OCI-LY7 (cell line): ENCODE results near the gene ULK1. TPM values are rescaled to one million over a fixed set of nuclear protein-coding genes. Genes with fewer than 3 reads are reported as not detected.
"Not testable (repeated sequence)": the region's sequence is repeated elsewhere in the genome, so short reads cannot be mapped to it uniquely, and the experiment has no call there.

Experiments used
- BruUV-seq: library from RNA; stranded (reverse); fragments of 400-500 nt; replicated peaks from 2 replicates; lab custom pipeline; 2021; lab: Mats Ljungman, UMichigan
- CTCF ChIA-PET: fragments of 300-600 bp; sonication (Branson Sonifier 250); formaldehyde crosslinking; loops from one replicate; lab custom pipeline; 2022; ENCODE audit warnings: antibody characterized with exemption; ENCODE audit not compliant: unreplicated experiment; lab: Charles Lee
- POLR2A ChIA-PET: fragments of 300-600 bp; sonication (Branson Sonifier 250); formaldehyde crosslinking; loops from one replicate; lab custom pipeline; 2022; ENCODE audit warnings: antibody characterized with exemption; lab: Charles Lee
- DNase-seq: peaks from one replicate; pipeline ENCODE4 v3.0.0-alpha.2; 2015; ENCODE audit warnings: low spot score
- H2AFZ ChIP-seq: fragments of 200-600 bp; sonication (generic), shearing (Covaris generic); 2 replicates; pipeline ENCODE4 v1.6.1; 2014; ENCODE audit warnings: mild to moderate bottlenecking, antibody characterized with exemption, low read length, moderate library complexity
- H3K27ac ChIP-seq: fragments of 200-600 bp; sonication (generic); 2 replicates; pipeline ENCODE4 v1.5.1; 2014; ENCODE audit warnings: mixed run types, low read depth, mild to moderate bottlenecking, moderate library complexity, low read length, inconsistent platforms; ENCODE audit not compliant: poor library complexity, severe bottlenecking
- H3K36me3 ChIP-seq: fragments of 200-600 bp; sonication (generic); 2 replicates; pipeline ENCODE4 v1.6.1; 2014; ENCODE audit warnings: mild to moderate bottlenecking, antibody characterized with exemption, low read length, moderate library complexity, mixed read lengths; ENCODE audit not compliant: insufficient read depth
- H3K4me1 ChIP-seq: fragments of 200-600 bp; sonication (generic); 2 replicates; pipeline ENCODE4 v1.5.1; 2014; ENCODE audit warnings: mild to moderate bottlenecking, low read length; ENCODE audit not compliant: insufficient read depth, poor library complexity, severe bottlenecking
- H3K4me2 ChIP-seq: fragments of 200-600 bp; sonication (generic); 2 replicates; pipeline ENCODE4 v1.6.1; 2014; ENCODE audit warnings: mild to moderate bottlenecking, low read length
- H3K4me3 ChIP-seq: fragments of 200-600 bp; sonication (generic); 2 replicates; pipeline ENCODE4 v1.5.1; 2014; ENCODE audit warnings: mild to moderate bottlenecking, low read depth, low read length; ENCODE audit not compliant: poor library complexity, severe bottlenecking
- H3K79me2 ChIP-seq: fragments of 200-600 bp; sonication (generic); 2 replicates; pipeline ENCODE4 v1.6.1; 2016; ENCODE audit warnings: low read depth, mild to moderate bottlenecking, low read length, moderate library complexity, mixed read lengths; ENCODE audit not compliant: insufficient read depth
- H3K9me2 ChIP-seq: fragments of 200-600 bp; sonication (generic); 2 replicates; pipeline ENCODE4 v1.6.1; 2016; ENCODE audit warnings: mild to moderate bottlenecking, low read length, mixed read lengths; ENCODE audit not compliant: insufficient read depth
- H3K9me3 ChIP-seq: fragments of 200-600 bp; sonication (generic); 2 replicates; pipeline ENCODE4 v1.6.1; 2014; ENCODE audit warnings: mild to moderate bottlenecking, mixed run types, low read length, mixed read lengths
- H4K20me1 ChIP-seq: fragments of 200-600 bp; sonication (generic); 2 replicates; pipeline ENCODE4 v1.6.1; 2014; ENCODE audit warnings: mild to moderate bottlenecking, antibody characterized with exemption, low read length, moderate library complexity, mixed read lengths; ENCODE audit not compliant: insufficient read depth
- EZH2phosphoT487 ChIP-seq: fragments of 200-600 bp; sonication (generic); IDR thresholded peaks from 2 replicates; pipeline ENCODE4 v1.6.1; 2018; ENCODE audit warnings: low read depth, borderline replicate concordance, mild to moderate bottlenecking, mixed run types, antibody characterized with exemption, low read length, moderate library complexity, mixed read lengths
- intact Hi-C: fragments of 100-400 bp; cut with micrococcal nuclease; formaldehyde crosslinking; loops from one replicate; pipeline ENCODE4 v1.10.0; 2022; ENCODE audit not compliant: unreplicated experiment
- total RNA-seq, 2 experiments: library from RNA; depleted of rRNA in 1 of 2; stranded (reverse); fragments of >200 nt in 1 of 2; shearing (Covaris generic) in 1 of 2; gene quantifications; 2 replicates each; pipeline ENCODE4 v1.2.3, GENCODE V29; 2014 to 2022
- TF ChIP-seq, protein P1 (sequence below): fragments of 200-600 bp; sonication (generic); conservative IDR thresholded peaks from 2 replicates; pipeline ENCODE4 v1.5.1; 2014; ENCODE audit warnings: mild to moderate bottlenecking, antibody characterized with exemption, low read length, moderate library complexity, mixed read lengths

The ULK1 gene
- total RNA-seq, 2 experiments from 2014 or later: 4.3 to 15.5 TPM

DNA sequence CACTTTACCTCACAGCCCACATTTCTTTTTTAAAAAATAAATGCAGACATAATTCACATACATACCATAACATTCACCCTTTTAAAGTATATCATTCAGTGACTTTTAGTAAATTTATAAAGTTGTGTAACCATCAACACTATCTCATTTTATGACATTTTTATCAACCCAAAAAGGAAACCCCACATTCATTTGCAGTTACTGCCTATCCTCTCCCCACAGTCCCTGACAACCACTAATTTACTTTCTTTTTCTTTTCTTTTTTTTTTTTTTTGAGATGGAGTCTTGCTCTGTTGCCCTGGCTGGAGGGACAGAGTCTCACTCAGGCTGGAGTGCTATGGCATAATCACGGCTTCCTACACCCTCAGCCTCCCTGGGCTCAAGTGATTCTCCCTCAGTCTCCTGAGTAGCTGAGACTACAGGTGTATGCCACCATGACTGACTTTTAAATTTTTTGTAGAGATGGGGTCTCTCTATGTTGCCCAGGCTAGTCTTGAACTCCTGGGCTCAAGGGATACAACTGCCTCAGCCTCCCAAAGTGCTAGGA, 53.8 kb downstream of the ULK1 start:
- CTCF ChIA-PET: no interaction called here
- Histone ChIP-seq H3K4me1 (peaks cover 7% of the 10 kb centered on the region), H3K27ac (no peak overlapping the region), H3K4me3 (no peak overlapping the region), H3K9me2 (no peaks in the 10 kb centered on the region), H3K36me3 (peaks cover 37% of the 10 kb centered on the region), H2AFZ (no peak overlapping the region), H3K4me2 (no peak overlapping the region), H4K20me1 (peaks cover 9% of the 10 kb centered on the region; the same call in 1 of the 2 replicates), H3K9me3 (no peaks in the 10 kb centered on the region), H3K79me2 (peaks cover 31% of the 10 kb centered on the region)
- intact Hi-C loops: no loop called here
- DNase-seq: no peak
- no TSS peak for BruUV-seq
- TF ChIP-seq, protein P1, sequence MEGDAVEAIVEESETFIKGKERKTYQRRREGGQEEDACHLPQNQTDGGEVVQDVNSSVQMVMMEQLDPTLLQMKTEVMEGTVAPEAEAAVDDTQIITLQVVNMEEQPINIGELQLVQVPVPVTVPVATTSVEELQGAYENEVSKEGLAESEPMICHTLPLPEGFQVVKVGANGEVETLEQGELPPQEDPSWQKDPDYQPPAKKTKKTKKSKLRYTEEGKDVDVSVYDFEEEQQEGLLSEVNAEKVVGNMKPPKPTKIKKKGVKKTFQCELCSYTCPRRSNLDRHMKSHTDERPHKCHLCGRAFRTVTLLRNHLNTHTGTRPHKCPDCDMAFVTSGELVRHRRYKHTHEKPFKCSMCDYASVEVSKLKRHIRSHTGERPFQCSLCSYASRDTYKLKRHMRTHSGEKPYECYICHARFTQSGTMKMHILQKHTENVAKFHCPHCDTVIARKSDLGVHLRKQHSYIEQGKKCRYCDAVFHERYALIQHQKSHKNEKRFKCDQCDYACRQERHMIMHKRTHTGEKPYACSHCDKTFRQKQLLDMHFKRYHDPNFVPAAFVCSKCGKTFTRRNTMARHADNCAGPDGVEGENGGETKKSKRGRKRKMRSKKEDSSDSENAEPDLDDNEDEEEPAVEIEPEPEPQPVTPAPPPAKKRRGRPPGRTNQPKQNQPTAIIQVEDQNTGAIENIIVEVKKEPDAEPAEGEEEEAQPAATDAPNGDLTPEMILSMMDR: no peak
- no peak for TF ChIP-seq EZH2phosphoT487
- POLR2A ChIA-PET: no interaction called here

GRCh38 chr12:131948713-131949430, 54.5 kb downstream of the ULK1 start:
- BruUV-seq, H3K9me2 ChIP-seq, H3K4me1 ChIP-seq, H3K27ac ChIP-seq, CTCF ChIA-PET, POLR2A ChIA-PET, H3K9me3 ChIP-seq, DNase-seq: not testable (repeated sequence)
- H3K36me3 ChIP-seq: peaks cover 34% of the 10 kb centered on the region
- H3K4me3 ChIP-seq: peak overlapping the region; percentile 92
- peaks cover 37% of the 10 kb centered on the region for H3K79me2 ChIP-seq
- peak overlapping the region; percentile 67 for H3K4me2 ChIP-seq
- peak overlapping the region; percentile 14; the same call in 1 of the 2 replicates for H2AFZ ChIP-seq
- H4K20me1 ChIP-seq: peaks cover 13% of the 10 kb centered on the region; the same call in 1 of the 2 replicates
- intact Hi-C loops: loop anchor here (1.0 kb wide), 2 partner anchors 20 to 113 kb away; partner anchors contain the start of gene PUS1

DNA sequence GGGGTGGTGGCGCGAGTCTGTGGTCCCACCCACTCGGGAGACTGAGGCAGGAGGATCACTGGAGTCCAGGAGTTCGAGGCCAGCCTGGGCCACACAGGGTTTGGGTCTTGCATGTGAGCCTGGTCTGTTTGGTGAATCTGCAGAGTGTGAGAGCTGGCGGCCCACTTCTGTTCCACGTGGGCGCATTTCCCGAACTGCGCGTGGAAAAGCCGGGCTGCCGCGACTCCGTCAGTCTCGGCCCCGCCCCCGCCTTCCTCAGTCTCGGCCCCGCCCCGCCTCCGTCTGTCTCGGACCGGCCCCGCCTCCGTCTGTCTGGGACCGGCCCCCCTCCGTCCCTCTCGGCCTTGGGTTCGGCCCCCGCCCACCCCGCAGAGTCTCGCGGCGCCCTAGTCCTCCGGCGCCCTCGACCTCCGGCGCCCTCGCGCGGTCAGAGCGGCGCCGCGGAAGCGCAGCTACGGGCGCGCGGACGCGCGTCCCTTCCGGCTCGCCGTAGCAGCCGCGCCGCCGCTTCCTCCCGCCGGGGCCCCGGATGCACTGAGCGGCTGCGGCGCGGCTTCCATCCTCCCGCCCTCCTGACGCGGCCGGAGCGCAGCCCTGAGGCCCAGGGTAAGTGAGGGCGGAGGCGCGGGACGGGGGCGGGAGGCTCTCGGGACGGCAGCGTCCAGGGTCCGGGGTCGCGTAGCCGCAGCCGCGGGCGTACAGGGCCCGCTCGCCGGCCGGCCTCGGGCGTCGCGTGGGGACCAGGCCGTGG, 55.2 kb downstream of the ULK1 start, which contains the start of gene EP400:
TSS of gene EP400 (plus strand) at position 512 of the 751 bp plus-strand sequence. CDS start 10,678 bp downstream, outside the sequence.
- ChIA-PET CTCF (interaction anchor here (1.0 kb wide), 1 partner anchor 49 kb away, joined by 3 read pairs; no protein-coding TSS in a partner anchor), POLR2A (no interaction called here)
- H3K9me2 ChIP-seq: no peaks in the 10 kb centered on the region
- H3K9me3 ChIP-seq: no peaks in the 10 kb centered on the region
- H3K4me1 ChIP-seq: peaks cover 7% of the 10 kb centered on the region
- H3K4me2 ChIP-seq: peak within 1 kb of the TSS; percentile 67
- intact Hi-C loops: loop anchor here (1.0 kb wide), 2 partner anchors 20 to 113 kb away; partner anchors contain the start of gene PUS1
- peaks cover 27% of the 10 kb centered on the region for H3K36me3 ChIP-seq
- peaks cover 45% of the 10 kb centered on the region for H3K79me2 ChIP-seq
- peak within 1 kb of the TSS; percentile 57 for H2AFZ ChIP-seq
- H3K27ac ChIP-seq: peak within 1 kb of the TSS; percentile 55
- peak within 1 kb of the TSS; percentile 92 for H3K4me3 ChIP-seq
- H4K20me1 ChIP-seq: peaks cover 13% of the 10 kb centered on the region; the same call in 1 of the 2 replicates
- DNase-seq: peak; percentile 94
- BruUV-seq: no TSS peak
- TF ChIP-seq EZH2phosphoT487: no peak
- TF ChIP-seq, protein P1: peak; percentile 71
